ENCODE data around the gene ACD.

The ACD gene

DNA sequence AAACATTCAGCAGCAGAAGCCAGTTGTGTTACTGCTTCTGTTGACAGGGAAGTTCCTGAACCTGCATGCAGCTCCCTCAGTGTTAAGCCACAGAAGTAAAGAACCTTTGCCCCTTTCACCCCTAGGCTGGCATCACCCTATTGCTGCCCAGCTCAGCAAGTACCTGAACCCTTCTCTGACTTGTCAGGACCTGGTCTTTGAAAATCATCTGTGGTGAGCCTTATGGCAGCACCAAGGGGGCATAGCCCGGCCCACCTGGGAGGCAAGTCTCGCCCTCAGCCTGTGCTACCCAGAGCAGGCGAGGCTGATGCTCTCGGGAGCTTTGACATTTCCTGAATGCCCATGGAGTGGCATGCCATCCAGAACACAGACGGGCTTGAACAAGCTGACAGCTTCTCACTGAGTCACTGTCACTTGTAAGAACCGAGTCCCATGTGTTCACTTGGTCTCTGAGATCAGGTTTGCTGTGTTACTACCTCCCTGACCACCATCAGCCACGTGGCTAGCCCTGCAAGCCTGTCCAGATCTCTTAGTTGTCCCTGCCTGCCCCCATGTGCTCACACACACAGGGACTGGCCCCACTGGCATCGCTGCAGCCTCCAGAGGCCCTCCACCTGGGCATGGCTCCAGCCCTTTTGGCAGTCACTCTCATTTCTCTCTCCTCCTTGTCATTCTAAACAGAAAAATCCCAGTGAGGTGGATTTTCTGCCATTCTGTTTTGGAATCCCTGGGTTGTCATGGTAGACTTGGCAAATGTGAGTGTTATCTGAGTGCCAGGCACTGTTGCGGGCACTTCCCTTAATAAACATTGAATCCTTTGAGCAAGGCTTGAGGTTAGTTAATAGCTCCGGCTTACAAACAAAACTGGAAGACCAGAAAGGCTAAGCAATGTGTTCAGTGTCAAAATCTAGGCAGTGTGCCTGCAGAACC lies 18.0 kb downstream of the ACD start:
- no peak overlapping the region for H3K4me3 ChIP-seq (replicated peaks; ENCODE audit: low read depth, low read length)
- DNase-seq (ENCODE audit: extremely low read depth, low read depth): no peak
- TF ChIP-seq, protein P1, sequence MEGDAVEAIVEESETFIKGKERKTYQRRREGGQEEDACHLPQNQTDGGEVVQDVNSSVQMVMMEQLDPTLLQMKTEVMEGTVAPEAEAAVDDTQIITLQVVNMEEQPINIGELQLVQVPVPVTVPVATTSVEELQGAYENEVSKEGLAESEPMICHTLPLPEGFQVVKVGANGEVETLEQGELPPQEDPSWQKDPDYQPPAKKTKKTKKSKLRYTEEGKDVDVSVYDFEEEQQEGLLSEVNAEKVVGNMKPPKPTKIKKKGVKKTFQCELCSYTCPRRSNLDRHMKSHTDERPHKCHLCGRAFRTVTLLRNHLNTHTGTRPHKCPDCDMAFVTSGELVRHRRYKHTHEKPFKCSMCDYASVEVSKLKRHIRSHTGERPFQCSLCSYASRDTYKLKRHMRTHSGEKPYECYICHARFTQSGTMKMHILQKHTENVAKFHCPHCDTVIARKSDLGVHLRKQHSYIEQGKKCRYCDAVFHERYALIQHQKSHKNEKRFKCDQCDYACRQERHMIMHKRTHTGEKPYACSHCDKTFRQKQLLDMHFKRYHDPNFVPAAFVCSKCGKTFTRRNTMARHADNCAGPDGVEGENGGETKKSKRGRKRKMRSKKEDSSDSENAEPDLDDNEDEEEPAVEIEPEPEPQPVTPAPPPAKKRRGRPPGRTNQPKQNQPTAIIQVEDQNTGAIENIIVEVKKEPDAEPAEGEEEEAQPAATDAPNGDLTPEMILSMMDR (IDR thresholded peaks at IDR 0.05; ENCODE audit: low read depth, low read length, missing control alignments): no peak

DNA sequence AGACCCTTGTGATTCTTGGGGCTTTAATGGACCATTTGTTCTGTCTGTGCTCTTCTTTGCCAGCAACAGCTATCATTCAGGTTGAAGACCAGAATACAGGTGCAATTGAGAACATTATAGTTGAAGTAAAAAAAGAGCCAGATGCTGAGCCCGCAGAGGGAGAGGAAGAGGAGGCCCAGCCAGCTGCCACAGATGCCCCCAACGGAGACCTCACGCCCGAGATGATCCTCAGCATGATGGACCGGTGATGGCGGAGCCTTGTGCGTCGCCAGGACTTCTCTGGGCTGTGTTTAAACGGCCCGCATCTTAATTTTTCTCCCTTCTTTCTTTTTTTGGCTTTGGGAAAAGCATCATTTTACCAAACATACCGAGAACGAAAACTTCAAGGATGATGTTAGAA lies 22.4 kb downstream of the ACD start:
- no peak for DNase-seq (ENCODE audit: extremely low read depth, low read depth)
- H3K4me3 ChIP-seq (replicated peaks; ENCODE audit: low read depth, low read length): no peak overlapping the region
- TF ChIP-seq, protein P1 (IDR thresholded peaks at IDR 0.05; ENCODE audit: low read depth, low read length, missing control alignments): no peak

DNA sequence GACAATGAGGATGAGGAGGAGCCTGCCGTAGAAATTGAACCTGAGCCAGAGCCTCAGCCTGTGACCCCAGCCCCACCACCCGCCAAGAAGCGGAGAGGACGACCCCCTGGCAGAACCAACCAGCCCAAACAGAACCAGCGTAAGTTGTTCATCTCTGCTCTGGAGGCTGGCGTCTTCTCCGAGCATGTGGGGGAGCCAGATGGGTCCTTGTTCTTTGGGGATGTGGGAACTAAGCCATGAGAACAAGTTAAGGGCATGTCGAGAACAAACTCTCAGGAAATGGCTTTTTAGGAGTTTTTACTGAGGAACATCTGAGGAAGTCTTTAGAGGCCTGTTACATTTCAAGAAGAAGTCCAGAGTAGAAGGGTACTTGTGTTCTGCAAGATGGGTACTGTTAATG lies 23.3 kb downstream of the ACD start:
- DNase-seq (ENCODE audit: extremely low read depth, low read depth): no peak
- TF ChIP-seq, protein P1 (IDR thresholded peaks at IDR 0.05; ENCODE audit: low read depth, low read length, missing control alignments): no peak
- no peak overlapping the region for H3K4me3 ChIP-seq (replicated peaks; ENCODE audit: low read depth, low read length)

DNA sequence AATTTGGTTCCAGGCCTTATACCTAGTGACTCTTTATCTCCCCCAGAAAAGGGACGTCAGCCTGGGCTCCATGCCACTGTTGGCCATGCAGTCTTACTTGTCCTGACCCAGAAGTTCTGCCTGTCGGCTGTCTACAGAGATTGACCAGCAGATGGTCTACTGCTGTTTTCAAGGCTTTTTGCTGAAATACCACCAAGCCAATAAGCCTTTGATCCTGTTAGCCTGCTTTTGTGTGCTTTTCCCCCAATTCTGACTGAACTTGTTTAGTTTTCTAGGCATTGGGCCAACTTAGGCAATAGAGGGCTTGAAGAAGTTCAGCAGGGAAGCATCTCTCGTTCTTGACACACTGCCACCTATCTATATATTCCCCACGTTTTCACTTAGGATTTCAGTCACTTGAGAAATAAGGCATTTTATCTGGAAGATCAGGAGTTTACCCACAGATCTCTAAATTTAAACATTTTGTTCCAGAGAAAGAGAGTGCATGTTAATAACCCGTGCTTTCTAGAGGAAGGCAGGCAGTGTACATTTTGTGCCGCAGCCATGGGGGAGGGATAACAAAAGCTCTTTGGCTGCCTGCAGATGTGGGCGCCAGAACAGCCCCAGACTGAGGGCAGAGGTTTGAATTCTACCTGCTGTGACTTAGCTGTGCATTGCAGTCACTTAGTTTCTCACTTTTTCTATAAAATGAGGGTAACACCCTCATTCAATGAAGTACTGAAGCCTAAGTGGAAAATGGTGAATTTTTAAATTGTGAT lies 27.5 kb downstream of the ACD start:
- DNase-seq (ENCODE audit: extremely low read depth, low read depth): no peak
- TF ChIP-seq, protein P1 (IDR thresholded peaks at IDR 0.05; ENCODE audit: low read depth, low read length, missing control alignments): no peak
- no peak overlapping the region for H3K4me3 ChIP-seq (replicated peaks; ENCODE audit: low read depth, low read length)

DNA sequence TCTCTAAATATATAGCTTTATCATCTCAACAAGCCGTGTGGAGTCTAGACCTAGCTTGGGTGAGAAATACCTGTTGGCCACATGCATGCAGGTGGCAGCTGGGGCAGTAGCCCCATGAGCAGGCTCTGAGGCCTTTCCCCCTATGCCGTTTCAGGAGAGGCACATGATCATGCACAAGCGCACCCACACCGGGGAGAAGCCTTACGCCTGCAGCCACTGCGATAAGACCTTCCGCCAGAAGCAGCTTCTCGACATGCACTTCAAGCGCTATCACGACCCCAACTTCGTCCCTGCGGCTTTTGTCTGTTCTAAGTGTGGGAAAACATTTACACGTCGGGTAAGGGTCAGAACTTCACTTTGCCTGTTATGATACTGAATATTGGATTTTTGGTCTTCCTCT lies 31.8 kb downstream of the ACD start:
- TF ChIP-seq, protein P1 (IDR thresholded peaks at IDR 0.05; ENCODE audit: low read depth, low read length, missing control alignments): no peak
- H3K4me3 ChIP-seq (replicated peaks; ENCODE audit: low read depth, low read length): no peak overlapping the region
- DNase-seq (ENCODE audit: extremely low read depth, low read depth): no peak

DNA sequence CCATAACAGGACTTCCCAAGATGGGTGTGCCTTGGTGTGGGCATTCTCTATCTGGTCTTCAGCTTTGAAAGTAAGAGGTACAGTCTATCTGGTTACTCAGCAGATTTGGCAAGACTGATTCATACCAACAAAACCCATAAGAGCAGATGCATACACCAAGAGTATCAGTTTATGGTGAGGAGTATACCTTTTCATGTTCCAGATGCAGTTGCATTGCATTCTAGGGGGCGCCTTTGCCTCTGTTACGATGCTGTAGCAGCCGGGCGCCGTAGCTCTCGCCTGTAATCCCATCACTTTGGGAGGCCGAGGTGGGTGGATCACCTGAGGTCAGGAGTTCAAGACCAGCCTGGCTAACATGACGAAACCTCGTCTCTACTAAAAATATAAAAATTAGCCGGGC lies 46.3 kb downstream of the ACD start:
- TF ChIP-seq, protein P1 (IDR thresholded peaks at IDR 0.05; ENCODE audit: low read depth, low read length, missing control alignments): no peak
- DNase-seq (ENCODE audit: extremely low read depth, low read depth): no peak

More for the DNA sequence above, 46.3 kb downstream of the ACD start:
- H3K4me3 ChIP-seq (replicated peaks; ENCODE audit: low read depth, low read length): no peak overlapping the region
